ENCODE results near the gene ACADL. TPM values are rescaled to one million over a fixed set of nuclear protein-coding genes. Genes with fewer than 3 reads are reported as not detected.

ACADL gene
- total and polyA plus RNA-seq, 2 of the 8 experiments (the other 6 are each of a cell fraction or from before 2014, with no cell fraction given): 0.11 to 0.34 TPM

DNA sequence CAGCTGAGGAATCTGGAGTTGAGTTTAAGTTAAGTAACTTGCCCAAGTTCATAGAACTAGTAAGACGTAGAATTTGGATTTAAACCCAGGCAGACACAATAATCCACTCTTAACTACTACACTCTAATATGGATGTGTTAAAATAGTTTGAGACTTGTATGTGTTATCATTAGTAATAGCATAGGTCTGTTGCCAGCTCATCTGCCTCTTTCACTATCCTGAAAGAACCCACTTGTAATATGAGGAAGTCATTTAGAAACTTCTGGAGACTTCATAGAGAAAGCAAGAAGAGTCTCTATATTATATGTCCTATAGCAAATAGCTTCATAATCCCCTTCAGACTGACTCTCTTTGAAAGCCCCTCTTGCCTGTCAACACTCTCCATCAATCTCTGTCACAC lies 43.0 kb upstream of the ACADL start (continued):
- TF ChIP-seq RAD21 (IDR thresholded peaks at IDR 0.05 in 1 of 2, conservative IDR thresholded peaks at IDR 0.05 in 1 of 2; ENCODE audit: low read depth in 2 of 2, low read length in 2 of 2) (no peak), SIN3A (conservative IDR thresholded peaks at IDR 0.05 in 1 of 2, IDR thresholded peaks at IDR 0.05 in 1 of 2; ENCODE audit: low read depth in 1 of 2, low read length in 2 of 2) (no peak), CTCF (IDR thresholded peaks at IDR 0.05; ENCODE audit: control extremely low read depth in 1 of 3, insufficient read depth in 1 of 3, low read depth in 1 of 3, low read length in 3 of 3) (no peak)
- TF ChIP-seq, protein P1, sequence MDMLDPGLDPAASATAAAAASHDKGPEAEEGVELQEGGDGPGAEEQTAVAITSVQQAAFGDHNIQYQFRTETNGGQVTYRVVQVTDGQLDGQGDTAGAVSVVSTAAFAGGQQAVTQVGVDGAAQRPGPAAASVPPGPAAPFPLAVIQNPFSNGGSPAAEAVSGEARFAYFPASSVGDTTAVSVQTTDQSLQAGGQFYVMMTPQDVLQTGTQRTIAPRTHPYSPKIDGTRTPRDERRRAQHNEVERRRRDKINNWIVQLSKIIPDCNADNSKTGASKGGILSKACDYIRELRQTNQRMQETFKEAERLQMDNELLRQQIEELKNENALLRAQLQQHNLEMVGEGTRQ (IDR thresholded peaks at IDR 0.05; ENCODE audit: low read length): no peak

Measured in H1 (cell line).